GM21381 (cell line): ENCODE measurements around the gene NOP56.

Experiments used
- ATAC-seq: cut with Tn5 transposase; IDR thresholded peaks from one replicate; pipeline ENCODE4 v1.9.1; 2021; ENCODE audit warnings: mild to moderate bottlenecking, moderate library complexity; ENCODE audit not compliant: unreplicated experiment

NOP56 gene, protein sequence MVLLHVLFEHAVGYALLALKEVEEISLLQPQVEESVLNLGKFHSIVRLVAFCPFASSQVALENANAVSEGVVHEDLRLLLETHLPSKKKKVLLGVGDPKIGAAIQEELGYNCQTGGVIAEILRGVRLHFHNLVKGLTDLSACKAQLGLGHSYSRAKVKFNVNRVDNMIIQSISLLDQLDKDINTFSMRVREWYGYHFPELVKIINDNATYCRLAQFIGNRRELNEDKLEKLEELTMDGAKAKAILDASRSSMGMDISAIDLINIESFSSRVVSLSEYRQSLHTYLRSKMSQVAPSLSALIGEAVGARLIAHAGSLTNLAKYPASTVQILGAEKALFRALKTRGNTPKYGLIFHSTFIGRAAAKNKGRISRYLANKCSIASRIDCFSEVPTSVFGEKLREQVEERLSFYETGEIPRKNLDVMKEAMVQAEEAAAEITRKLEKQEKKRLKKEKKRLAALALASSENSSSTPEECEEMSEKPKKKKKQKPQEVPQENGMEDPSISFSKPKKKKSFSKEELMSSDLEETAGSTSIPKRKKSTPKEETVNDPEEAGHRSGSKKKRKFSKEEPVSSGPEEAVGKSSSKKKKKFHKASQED

DNA sequence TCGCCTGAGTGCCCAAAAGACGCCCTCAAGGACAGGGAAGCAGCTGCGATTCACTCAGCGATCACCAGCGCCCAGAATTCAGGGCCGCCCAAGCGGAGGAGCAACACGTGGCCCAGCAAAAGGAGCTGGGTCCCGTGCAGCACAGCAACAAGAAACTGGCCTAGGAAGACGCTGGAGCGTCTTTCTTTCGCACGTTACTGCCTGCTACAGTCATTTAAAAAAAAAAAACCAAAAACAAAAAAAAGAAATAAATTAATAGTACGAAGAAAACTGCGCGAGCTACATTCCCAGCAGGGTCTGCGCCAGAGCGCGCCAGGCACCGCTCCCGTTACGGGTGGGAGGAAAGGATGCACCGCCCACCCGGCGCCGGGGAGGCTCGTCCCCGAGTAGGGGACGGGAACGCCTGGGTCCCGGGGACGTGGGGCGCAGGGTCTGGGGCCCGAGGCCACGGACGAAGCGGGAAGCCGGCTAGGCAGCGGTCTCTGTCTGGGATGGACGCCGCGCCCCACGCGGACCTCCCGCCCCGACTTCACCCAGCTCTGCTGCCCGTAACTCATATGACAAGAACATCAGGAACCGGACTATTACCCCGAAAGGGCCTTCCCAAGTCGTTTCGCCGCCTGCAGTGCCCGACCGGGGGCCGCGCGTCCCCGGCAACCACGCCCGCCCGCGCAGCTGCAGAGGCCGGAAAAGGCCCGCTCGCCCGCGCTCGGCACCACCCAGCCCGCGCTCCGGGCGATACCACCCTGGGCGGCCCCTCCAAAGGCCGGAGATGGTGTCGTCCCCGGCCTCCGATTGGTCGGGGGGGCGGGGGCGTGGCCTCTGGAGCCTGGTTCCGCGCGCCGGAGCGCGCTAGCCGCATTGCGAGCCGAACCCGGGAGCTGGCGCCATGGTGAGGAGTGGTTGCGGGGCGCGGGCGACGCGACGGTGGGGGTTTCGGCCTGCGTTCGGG, at the start of gene NOP56:
Gene NOP56, plus strand, starts transcription at position 861 of the 952 bp plus-strand sequence. Its CDS starts 29 bp downstream, at position 890.
- peak; percentile 83 for ATAC-seq

DNA sequence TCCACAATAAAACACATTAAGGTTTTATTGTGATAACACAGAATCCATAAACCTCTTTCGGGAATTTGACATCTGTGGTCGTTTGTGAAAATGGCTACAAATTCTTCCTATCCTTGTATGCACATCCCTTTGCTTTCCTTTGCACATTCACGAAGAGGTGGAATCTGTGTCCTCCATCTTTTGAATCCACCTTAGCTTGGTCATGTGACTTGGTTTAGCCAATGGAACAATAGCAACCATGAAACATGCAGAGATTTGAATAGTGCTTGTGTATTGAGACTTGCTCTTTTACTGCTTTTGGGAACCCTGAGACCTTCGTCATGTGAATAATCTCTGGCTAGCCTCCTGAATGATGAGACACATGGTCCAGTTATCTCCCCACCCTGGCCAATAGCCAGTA, 49.7 kb upstream of the NOP56 start:
- no peak for ATAC-seq

DNA sequence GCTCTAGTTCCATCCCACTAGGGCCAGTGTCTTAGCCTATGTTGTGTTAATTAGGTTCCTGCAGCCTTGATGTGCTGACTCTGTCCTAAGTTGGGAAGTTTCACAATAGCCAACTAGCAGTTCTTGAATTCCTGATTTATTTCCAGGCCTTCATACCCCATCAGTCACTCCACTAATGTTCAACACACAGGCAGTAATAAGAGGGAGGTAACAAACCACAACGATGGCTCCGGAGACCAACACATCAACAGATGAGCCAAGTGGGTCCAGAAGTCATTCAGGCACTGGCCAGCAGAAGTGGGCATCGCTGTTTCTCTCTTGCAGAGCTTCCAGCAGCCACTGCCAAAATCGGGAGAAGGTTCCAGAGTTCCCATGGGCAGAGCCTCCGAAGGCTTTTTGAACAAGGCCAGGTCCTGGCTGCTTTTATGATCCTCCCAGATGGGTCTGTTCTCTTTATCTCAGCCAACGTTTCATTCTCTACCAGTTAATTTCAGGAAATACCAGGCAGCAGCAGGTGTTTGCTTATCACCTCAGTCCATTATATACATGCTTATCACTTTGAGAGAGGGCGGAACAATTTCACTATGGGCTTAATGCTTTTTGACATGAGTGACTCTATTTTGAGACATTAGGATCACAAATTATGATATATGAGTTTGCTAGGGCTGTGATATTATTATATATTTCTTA, 48.5 kb upstream of the NOP56 start:
- ATAC-seq = no peak

DNA sequence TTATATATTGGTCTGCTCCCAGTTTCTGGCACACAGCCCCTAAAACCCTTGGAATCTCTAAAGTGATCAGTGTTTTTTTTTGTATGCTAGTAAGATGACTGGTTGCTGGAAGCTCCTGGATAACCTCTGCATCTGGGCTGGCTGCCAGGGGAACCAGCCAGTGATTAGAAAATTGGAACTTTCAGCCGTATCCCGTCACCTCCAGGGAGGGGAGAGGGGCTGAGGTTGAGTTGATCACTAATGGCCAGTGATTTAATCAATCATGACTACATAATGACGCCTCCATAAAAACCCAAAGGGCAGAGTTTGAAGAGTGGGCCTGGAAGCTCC, 48.0 kb upstream of the NOP56 start:
- no peak for ATAC-seq

DNA sequence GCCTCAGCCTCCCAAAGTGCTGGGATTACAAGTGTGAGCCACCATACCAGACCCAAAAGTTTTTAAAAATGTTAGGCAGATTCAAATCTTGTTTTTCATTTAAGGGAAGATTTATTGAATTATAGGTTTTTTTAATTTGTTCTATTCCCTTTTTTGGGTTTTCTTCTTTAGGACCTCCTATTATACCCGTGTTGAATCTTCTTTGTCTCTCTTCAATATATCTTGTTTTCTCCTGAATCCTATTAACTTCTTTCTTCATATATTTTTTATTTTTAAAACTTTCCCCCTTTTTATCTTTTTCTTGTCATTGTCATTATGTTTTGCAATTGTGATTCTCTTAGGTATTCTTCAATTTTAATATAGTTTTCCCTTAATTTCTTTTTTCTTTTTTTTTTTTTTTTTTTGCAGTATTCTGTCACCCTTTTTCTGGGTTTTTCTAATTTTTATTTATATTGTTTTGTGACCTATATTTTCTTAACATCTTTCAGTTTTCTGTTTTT, 45.9 kb upstream of the NOP56 start:
- ATAC-seq = no peak

DNA sequence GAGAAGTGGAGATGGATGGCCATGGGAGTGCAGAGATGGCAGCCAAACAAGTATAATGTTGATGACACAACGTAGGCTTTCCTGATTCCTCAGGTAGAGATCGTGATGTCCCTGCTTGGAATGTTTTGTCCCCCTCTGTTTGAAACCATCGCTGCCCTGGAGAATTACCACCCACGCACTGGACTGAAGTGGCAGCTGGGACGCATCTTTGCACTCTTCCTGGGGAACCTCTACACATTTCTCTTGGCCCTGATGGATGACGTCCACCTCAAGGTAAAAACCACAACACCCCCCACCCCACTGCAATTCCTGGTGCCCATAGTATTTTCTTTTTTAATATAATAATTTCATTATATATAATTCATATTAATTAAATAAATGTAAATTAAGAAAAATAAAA, 42.1 kb upstream of the NOP56 start:
- ATAC-seq = no peak

DNA sequence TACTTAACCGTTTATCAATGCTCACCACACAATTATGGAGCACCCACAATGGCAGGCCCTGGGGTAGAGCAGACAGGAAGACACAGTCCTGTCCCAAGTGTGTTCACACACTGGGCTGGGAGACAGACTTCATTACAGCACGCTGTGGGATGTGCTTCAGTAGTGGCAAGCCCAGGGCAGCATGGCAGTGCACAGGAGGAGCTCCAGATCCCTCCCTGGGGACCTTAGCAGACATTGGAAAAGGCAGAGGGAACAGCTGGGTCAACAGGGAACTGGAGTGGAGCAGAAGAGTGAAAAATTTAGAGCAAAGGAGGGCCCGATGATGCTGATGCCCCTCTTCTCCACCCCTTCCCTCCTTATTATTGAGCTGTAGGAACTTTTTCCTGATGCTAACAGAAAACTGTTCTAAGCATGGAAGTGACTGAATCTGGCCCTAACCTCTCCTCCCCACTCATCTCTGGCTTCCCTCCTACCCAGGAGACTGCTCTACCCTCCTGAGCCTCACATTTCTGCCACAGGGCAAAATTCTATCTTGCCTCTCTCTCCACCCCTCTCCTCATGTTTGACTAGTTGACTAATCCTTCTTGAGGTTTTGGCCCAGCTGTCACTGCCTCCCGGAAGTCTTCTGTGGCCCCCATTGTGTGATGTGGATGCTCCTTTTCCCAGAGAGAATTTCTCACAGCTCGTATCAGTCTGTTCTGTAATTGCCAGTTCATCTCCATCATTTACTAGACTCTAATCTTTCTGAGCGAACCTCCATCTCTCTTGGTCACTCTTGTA, 41.3 kb upstream of the NOP56 start:
- no peak for ATAC-seq

DNA sequence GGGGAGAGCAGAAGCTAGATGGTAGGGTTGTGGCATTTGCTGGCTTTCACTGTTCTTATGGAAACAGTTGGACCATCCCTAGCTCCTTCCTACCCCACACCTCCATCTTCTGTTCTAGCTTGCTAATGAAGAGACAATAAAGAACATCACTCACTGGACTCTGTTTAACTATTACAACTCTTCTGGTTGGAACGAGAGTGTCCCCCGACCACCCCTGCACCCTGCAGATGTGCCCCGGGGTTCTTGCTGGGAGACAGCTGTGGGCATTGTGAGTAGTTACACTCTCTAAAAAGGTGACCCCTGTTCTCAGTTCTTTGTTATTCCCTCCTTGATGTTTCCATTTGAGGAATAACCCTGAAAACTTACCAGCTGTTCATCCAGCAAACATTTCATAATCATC, 40.4 kb upstream of the NOP56 start:
- no peak for ATAC-seq

DNA sequence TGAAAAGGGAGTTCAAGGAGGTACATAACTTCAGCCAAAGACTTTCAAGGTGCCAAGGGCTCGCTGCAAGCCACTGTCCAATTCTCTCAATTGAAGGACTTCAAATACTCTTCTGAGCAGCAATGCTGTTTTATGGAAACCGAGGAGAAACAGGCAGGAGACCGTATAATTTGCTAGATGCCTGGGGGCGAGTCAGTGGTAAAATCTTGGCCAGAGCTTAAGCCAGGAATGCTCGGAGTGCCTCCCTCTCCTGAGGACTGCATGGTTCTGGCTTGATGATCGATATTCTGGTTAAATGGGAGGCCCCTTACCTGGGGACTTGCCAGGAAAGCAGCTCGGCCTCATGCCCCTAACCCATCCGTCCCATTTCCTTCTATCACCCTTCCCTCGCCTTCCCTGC, 35.8 kb upstream of the NOP56 start:
- ATAC-seq = no peak

DNA sequence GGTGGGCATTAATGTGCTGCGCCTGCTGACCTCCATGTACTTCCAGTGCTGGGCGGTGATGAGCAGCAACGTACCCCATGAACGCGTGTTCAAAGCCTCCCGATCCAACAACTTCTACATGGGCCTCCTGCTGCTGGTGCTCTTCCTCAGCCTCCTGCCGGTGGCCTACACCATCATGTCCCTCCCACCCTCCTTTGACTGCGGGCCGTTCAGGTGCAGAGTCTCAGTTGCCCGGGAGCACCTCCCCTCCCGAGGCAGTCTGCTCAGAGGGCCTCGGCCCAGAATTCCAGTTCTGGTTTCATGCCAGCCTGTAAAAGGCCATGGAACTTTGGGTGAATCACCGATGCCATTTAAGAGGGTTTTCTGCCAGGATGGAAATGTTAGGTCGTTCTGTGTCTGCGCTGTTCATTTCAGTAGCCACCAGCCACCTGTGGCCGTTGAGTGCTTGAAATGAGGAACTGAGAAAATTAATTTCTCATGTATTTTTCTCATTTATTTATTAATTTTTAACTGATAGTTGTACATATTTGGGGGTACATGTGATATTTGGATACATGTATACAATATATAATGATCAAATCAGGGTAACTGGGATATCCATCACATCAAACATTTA, 35.2 kb upstream of the NOP56 start:
- ATAC-seq = no peak

DNA sequence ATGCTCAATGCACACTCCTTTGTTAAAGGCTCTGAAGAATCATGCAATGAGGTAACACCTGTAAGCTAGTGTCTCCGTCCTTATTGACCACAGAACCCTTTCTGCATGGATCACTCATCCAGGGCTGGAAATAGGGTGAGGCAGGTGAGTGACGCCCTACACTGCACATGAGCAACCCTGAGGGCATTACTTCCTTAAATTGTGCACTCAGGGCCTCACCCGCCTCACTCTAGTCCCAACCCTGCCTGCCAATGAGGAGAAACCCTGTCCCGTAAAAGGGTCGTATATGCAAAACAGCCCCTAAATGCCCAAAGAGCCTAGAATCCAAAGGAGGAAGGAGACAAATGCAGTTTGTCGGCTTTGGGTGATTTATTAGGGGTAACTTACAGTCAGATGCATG, 33.6 kb upstream of the NOP56 start:
- no peak for ATAC-seq

DNA sequence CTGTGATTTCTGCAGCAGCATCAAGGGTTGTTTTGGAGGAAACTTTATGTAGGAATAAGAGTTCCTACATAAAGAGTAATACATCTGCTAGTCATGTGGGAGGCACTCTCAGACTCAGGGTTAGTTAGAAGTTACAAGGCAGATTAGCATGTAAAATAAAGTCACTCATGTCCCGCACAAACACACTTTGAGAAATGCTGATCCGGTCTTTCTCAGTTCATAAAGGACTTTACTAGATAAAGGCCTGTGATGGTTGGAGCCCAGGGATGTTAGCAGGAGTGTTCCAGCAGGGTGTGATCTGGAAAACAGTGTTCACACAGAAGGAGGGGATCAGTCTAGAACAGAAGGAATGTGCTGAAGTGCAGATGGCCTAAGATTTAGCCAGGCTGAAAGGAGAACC, 33.1 kb upstream of the NOP56 start:
- no peak for ATAC-seq

DNA sequence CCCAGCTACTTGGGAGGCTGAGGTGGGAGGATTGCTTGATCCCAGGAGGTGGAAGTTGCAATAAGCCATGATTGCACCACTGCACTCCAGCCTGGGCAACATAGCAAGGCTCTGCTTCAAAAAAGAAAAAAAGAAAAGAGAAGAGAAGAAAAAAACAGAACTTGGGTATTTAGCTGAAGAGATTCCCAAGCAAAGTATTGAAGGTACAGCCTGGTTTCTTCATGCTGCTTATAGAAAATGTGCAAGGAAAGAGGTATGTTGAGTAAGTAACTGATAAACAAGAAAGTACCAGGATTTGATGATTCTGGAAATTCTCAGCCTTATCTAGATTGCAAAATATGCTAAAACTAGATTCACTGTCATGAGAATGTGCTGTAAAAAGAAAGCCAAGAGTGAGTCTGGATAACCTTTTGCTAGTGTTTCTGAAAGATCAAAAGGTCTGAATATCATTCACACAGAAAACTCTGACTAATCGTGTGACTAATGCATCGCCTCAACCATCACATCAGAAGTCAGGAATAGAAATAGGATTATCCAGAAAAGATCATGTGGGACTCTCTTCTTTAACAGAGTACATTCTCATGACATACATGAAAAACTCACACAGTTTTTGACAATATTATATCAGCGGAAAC, 32.4 kb upstream of the NOP56 start:
- ATAC-seq = no peak

DNA sequence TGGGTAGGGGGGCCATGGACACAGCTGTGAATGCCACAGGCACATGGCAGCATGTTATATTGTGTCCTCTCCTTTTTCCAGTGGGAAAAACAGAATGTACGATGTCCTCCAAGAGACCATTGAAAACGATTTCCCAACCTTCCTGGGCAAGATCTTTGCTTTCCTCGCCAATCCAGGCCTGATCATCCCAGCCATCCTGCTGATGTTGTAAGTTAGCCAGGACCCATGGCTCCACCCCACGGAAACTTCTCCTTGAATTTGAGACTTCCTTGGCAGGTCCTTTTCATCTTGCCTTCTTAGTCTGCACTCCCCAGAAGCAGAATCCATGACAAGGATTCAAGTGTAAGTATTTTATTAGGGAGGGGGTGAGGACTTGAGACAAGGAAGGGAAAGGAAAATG, 28.2 kb upstream of the NOP56 start:
- ATAC-seq = no peak

DNA sequence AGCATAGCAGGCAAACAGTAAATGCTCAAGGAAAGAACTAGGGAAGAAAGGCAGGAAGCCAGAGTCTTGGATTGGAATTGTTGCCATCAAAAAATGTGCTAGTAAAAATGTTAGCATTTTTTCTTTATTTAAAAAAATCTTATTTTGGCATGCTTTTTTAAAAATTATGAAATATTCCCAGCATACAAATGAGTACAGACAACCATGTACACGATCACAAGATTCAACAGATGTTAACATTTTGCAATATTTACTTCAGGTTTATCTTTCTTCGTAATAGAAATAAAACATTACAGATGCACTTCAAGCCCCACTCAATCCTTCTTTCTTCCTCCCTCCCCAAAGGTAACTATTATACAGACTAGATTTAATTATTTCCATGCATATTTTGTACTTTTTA, 27.4 kb upstream of the NOP56 start:
- ATAC-seq = no peak

DNA sequence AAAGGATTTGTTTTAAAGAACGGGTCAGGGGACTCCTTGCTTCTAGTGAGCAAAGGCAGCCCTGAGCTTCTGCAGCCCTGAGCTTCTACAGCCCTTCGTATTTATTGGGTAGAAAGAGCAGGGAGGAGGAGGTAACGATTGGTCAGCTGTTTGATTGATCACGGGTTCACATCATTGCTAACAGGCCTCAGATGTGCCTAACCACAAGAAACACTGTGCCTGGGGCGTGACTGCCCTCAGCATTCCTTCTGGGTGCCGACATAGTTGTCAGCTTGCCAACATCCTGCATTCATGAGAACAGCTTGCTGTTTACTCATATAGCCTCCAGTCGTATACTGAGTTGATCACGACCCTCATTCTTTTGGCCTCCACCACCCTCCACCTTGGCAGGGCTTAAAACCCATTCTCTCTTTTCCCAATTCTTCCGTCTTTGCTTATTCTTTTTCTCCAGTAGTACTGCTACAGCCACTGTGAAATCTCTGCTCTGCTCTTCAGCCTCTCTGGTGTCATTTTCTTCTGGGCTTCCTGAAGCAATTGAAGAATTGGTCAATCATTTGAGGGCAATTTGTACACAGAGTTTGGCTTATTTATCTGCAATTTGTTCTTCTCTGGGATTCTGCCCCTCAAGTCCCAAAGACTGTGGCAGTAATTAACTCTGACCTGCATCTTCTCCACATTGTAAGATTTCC, 25.4 kb upstream of the NOP56 start:
- ATAC-seq = no peak

DNA sequence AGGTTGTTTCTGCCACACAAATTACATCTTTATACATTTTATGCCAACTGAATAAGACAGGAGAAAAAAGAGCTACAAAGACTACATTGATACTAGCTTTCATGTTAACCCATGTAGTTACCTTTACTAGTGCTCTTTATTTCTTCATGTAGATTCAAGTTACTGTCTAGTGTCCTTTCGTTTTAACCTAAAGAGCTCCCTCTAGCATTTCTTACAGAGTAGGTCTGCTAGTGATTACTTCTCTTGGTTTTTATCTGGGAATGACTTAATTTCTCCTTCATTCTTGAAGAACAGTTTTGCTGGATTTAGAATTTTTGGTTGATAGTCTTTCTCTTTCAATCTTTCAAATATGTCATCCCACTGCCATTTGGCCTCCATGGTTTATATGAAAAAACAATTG, 21.2 kb upstream of the NOP56 start:
- no peak for ATAC-seq

DNA sequence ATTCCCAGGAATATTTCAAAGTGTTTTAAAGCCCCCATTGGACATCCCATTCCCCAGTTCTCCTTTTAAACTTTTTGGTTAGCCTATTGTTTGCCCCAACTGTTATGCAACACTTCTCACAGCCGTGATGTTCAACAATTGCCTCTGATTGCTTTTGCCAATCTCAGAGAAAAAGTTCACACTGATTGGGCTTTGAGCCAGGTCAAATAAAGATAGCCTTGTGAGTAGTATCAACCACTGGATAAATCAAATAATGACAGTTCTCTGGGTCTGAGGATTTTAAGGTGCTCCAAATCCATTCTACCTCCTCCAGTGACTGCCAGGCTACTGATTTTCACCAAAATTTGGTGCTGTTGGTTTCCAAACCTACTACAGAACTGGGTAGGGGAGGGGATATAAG, 19.1 kb upstream of the NOP56 start:
- no peak for ATAC-seq

DNA sequence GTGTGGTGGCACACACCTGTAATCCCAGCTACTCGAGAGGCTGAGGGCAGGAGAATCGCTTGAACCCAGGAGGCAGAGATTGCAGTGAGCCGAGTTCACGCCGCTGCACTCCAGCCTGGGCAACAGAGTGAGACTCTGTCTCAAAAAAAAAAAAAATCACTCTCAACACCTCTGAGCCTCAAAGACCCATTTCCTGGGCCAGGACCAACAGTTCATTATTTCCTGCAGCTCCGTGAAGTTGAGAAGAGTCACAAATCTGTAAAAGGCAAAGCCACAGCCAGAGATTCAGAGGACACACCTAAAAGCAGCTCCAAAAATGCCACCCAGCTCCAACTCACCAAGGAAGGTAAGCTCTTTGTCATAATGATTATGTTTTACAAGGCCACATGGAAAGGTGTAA, 15.2 kb upstream of the NOP56 start:
- no peak for ATAC-seq
